GM19025 (cell line): ENCODE results near the gene CRTC2.
A peak's percentile ranks its signal among the peaks of the same experiment; 100 is the strongest.

Experiments
- ATAC-seq: cut with Tn5 transposase; IDR thresholded peaks from one replicate; pipeline ENCODE4 v1.9.1; 2021; ENCODE audit warnings: mild to moderate bottlenecking, low read depth, moderate library complexity; ENCODE audit not compliant: unreplicated experiment

Gene CRTC2

DNA sequence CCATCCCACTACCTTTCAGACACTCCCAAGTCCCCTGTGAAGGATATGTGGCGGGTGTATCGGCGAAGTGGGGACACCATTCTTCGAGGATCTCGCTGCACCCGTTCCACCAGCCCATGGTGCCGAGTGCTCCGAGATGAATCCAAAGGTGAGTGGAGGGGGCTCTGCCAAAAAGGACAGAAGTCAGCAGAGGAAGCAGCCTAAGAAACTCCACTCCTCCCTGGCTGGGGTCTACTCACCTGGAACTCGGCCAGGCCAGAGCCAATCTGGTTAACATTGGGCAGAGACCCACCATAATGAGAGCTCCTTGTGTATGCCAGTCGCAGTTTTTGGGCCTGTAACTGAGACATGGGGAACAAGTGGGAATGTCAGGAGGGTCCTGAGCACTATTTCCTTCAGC, 3.6 kb downstream of the CRTC2 start:
- ATAC-seq, result no peak

DNA sequence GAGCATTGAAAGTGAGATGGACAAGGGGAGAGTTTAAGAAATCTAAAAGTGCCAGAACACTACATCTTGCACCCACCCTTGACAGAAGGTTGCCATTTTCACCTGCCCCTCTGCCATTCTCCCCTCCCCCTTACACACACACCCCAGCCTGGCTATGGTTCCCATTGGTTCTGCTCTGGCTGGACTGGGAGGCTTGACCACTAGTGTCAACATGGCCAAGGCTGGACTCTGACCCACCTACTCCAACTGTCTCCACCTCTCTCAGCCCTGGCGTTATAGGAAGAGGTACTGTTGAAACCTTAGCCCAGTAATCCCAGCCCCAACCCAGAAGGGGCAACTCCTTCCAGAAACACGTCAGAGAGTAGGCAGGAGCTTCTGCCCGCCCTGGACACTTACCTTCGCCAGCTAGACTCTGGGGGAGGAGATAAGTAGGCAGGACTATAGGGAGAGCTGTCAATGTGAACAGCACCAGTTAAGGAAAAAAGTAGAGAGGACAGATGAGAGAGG, 4.5 kb downstream of the CRTC2 start:
- ATAC-seq, result no peak

DNA sequence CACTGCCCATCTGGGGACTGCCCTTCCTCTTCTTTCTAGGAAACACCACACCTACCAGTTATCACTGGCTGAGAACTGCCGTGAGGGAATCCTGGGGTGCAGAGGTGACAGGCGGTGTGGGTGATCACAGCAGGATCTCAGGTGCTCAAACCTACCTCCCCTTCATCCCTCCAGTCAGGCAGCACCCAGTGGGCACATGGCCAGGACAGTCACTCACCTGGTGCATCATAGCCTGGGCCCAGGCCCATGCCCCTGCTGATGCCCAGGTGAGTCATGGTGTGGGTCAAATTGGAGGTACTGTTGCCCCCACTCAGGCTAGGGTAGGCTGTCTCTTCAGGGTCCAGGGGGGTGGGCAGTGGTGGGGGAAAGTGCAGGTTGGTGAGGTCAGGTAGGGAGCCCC, 6.6 kb downstream of the CRTC2 start:
- no peak for ATAC-seq

DNA sequence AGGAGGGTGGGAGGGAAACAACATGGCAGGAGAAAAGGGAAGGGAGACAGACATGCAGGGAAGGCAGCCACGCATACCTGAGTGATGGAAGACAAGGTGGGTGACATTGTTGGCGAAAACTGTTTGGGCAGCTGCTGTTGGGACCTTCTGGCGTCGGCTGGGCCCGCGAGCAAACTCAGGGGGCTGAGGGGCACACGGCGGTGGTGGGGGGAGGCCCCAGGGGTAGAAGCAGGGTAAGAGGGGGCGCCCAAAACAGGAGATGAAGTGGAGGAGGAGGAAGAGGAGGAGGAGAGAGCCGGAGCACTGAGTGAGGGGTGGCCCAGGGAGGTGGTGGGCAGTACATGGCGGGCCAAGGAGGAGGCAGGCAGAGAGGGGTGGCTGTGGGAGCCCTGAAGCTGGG, 7.2 kb downstream of the CRTC2 start:
- ATAC-seq, result no peak

DNA sequence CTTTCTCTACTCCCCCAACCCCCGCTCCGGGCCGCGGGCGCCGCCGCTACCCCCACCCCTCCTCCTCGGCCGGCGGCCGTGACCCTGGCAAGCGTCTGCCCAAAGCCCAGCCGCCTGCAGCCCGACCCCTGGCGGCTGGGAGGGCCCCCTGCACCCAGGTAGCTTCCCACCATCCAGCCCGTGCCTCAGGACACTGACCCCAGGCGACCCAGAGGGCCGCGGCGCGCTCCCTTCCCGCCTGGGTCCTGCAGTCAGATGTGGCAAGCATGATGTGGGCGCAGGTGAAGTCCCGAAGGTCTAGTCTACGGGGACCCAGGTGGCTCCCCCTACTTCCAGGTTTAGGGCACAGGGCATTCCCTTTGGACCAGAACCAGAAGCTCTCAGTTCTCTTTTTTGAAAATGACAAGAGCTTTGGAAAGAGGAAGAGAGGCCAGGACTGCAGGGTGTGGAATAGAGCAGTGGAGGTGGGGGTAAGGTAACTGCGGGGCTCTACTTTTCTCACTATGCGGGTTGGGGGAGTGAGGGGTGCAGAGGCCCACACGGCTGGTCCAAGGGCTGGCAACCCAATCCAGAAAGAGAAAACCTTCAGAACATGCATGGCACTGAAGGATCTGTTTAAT, 11.7 kb downstream of the CRTC2 start, which contains the start of gene DENND4B:
TSS of gene DENND4B (minus strand) at position 97 of the 620 bp plus-strand sequence. CDS start 2,344 bp downstream, outside the sequence.
- peak; percentile 64 for ATAC-seq

DNA sequence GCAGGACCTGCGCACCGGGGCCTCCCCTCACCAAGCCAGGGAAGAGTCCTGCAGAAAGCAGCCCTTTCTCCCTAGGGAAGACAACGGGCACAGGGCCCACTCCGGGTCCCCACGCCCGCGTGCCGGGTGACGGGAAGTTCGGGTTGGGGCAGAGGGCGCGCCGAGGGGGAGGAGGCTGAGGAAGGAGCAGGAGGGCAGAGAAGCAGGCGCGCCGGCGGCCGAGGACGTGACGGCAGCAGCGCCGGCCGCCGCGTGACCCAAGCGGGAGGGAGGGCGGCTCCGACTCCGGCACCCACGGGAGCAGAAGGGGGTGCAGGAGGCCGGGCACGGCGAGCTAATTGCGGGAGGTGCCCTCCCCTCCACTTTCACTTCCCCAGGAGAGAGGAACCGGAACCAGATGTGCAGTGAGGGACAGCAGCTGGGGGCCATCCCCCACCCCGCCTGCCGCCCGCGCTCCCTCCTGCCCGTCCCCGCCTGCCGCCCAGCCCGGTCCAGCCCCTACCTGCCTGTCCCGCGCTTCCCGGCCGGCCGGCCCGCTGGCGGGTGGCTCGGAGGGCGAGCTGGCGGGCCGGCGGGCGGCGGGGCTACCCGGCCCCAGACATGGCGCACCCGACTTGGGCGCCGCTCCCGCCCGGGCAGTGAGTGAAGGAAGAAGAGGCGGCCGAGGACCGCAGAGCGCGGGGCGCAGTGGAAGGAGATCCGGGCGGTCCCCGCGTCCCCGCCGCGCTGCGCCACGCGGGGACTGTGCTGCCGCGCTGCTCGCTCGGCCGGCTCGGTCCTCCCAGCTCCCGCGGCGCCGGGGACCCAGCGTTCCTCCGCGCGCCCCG, 12.4 kb downstream of the CRTC2 start:
- peak; percentile 64 for ATAC-seq

DNA sequence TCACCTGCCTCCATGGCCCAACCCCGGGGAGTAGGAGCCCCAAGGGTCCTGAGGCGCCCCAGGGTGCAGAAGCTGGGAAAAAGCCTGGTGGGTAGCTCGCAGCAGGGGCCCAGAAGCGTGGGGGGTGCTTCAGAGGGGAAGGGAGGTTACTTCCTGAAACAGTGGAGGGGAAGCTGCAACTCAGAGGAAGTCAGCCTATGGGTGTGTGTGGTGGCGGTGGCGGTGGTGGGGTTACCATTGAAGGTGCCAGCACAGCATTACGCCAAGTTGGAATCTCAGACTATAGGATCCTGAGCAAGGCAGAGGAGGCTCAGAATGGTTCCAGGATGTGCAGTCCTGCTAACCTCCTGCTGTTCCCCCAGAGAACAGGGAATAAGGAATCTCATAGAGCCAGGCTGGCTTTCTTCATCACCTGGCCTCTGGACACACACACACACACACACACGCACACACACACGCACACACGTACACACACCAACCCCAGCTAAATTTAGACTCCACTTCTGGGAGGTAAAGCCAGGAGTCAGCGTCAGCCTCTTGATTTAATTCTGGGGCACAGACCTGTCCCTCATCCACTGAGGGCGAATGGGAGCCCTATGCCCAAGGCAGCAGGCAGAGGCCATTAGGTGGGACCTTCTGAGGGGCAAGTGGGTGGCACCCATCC, 13.1 kb downstream of the CRTC2 start:
- ATAC-seq, result no peak

DNA sequence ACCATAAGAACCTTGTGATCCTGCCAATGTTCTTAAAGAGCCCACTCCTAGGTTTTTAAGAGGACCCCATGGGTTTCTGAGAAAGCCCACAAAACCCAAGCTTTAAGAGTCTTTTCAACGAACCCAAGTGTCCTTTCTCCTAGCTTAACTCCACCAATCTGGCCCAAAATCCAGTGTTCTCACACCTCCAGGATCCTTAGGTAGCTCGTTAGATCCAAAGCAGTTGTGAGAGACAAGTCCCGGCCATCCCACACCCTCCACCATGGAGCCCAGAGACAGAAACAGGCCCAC, 13.6 kb downstream of the CRTC2 start:
- ATAC-seq, result no peak

DNA sequence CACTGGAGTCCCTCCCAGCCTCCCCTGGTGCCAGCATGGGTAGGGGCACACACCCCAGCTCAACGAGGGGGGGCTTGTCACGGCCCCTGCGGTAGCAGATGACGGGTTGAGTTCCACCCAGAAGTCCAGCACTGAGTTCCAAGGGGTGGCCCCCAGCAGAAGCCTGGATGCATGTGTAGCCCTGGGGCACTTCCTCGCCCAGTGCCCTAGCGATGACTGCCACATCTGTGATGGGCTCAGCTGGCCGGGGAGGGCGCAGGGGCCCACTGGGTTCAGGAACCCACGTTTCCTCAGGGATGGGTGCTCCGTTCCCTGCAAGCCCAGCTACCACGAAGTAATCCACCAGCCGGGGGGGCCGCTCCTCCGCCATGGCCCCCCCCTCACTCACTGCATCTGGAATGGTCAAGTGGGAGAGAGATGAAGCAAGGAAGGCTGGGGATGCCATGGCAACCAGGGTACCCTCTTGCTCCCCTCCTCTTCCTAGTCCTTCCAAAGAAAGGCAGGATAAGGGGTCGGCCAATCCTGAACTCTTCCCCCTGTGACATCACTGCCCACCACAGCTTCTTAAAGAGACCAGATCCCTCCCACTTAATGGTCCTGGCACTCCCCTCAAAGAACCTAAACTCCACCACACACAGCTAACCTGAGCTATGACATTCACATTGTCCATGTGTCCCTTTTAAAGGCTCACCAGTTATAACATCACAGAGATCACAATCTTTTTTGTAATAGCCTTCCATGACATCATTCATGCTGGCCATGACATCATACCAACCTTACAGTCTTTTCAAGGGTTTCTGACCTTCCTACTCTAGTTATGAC, 14.2 kb downstream of the CRTC2 start:
- ATAC-seq, result no peak

DNA sequence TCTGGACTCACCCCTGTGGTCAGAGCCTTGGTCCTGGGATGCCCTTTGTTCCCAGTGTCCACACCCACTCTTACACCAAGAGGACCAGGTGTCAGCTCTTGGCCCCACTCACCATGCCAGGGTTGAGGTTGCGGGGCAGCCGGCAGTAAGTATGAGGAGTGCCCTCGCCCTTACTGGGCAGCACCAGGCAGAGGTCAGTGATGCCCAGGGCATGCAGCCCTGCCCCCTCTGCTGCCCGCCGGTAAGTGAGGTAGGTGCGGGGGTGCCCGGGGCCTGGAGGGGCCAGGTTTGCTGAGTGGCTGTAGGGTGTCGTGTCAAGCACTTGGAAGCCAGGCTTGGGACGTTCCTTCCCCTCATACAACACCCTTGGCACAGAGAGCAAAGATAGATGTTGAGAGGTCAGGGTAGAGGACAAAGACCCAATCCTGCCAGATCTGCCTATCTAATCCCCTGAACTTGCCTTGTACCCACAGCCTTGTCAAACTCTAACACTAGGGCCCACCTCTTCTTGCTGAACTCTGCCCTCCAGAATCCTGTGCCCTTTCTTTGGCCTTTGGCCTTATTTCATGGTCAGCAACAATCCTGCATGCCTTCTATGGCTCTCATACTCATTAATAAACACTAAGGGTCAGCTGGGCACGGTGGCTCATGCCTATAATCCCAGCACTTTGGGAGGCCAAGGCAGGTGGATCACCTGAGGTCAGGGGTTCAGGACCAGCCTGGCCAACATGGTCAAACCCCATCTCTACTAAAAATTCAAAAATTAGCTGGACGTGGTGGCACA, 15.5 kb downstream of the CRTC2 start:
- ATAC-seq, result no peak

DNA sequence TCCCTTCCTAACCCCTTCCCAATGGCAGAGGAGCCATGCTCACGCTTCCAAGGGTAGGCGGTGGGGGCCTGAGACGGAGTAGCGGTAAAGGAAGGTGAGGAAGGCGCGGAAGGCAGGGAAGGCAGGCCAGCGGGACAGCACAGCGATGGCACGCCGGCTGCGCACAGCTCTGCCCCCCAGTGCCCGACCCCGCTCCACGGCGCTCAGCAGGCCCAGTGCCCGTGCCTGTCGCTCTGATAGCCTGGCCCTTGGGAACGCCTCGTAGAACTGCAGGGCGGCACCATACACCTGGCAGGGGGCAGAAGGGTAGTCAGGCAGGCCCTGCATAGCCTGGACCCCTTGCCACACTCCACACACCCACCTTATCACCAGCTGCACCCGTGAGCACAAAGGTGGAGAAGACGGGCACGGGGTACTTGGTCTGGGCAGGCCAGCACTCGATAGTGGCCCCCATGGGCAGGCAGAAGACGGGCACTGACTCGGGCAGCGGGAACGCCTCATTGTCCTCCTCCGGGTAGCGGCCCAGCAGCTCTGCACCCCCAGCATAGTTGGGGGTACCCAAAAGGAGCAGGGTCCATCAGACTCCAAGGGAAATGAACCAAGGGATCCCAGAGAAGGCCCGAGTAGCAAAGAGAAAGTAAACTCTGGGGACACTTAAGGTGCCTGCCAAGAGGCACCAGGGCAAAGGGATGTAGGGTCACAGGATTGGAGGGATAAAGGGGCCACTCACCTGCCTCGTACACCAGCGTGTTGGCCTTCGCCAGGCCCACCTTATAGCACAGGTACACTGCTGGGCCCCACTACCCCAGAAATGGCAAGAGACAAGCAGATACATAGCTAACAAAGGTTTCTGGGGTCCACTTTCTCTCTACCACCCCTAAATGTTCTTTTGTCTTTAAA, 16.3 kb downstream of the CRTC2 start:
- ATAC-seq, result no peak

DNA sequence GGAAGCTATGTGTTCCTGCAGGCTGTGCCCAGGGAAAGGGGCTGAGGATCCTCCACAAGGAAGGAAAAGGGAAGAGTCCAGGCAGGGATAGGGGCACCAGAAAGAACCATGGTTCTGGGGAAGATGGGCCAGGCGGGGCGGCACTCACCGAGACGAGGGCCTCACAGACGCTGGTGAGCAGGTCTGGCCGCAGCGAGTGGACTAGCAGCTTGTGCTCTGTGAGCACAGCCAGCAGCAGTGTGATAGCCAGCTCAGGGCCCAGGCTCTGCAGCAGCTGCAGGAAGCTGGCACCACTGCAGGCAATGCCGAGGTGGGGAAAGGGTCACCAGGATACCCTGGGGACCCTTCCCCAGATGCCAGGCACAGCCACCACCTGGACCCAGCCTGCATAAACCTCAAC, 17.7 kb downstream of the CRTC2 start:
- no peak for ATAC-seq

DNA sequence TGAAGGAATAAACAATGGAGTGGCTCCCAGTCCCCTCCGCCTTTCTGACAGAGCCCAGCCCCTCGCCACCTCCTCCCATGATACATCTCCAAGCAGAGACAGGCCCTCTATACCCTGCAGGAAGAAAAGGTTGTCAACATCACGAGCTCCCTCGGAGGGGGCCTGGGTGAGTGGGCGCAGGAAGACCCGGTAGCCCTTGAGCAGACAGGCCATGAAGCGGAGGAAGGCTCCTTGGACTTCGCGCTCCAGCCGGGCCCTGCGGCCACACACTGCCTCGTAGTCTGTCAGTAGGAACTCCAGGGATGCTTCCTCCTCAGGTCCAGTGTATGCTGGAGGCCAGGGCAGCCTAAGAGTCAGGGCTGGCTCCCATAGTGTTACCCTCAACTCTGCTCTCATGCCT, 18.9 kb downstream of the CRTC2 start:
- no peak for ATAC-seq

DNA sequence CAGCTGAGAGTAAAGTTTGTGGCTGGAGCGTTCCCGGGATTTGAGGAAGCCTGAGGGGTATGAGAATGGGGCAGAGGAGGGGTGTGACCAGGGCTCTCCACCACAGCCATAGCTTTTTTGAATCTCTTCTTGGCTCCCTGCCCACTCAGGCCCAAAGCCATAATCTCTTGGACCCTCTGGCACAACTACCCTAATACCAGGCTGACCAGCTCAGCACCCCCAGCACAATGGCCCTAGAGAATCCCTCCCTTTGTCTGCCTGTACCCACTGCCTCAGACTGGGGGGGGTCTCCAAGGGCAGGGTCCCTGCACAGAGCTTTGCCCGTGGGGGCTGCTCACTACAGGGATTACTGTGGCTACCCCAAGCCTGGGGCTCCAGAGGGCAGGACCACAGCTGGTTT, 19.4 kb downstream of the CRTC2 start:
- no peak for ATAC-seq

DNA sequence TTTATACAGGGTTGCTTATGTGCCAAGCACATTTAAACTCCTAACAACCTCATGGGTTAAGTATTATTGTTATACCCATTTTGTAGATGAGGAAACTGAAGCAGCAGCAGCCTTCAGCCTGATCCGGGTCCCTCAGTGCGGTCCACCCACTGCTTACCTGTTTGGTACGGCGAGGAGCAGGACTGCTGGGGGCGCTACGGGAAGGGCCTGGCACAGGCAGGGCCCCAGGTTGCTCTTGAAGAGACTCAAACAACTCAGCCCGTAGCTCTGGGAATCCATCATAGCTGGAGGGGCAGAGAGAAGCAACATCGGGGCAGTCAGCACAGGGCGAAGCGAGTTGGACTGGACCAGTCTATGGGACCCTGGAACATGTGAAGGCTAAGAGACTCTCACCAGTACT, 21.1 kb downstream of the CRTC2 start:
- ATAC-seq, result no peak

DNA sequence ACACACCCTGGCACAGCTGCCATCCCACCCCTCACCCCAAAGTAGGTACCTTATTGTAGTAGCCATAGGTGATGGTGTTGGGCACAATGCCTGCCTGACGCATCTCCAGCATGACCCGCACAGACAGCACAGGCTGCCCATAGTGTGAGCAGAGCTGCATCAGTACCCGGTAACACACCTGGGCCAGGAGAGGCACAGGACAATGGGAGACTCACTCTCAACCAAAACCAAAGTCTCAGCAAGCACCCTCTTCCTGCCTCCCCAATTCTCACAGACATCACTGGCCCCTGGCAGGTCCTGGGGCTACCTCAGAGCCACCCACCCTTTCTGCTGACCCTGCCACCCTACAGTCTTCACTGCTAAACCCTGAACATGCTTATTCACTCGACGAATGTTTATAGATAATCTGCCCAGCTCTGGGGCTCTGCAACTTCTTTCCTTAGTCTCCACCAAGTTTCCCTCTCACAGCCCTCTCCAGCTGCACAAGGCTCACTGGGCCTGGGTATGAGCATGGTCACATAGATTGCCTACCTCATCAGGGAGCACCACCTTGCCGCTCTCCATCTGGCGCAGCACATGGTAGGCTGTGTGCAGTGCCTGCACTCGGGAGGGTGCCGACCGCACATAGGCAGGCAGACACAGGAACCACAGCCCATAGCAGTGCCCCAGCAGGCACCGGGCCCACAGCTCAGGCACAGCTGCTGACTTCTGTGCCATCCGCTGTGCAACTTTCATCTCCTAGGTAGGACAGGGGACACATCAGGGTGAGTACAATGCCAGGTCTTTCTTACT, 22.2 kb downstream of the CRTC2 start:
- no peak for ATAC-seq

DNA sequence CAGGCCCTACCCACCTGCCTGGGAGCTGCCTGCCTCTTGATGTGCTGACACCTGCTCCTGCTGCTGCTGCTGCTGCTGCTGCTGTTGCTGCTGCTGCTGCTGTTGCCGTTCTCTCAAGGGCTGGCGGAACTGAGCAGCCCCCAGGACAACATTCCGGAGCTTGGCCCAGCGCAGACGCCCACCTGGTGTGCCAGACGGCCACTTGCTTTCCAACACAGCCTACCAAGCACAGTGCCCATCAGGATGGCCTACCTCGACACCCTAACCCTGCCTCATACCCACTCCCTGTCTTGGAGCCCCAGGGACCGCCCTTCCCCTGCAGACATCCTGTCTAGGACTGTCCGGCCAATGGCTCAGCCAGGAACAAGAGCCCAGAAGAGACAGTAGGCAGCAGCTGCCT, 23.7 kb downstream of the CRTC2 start:
- ATAC-seq, result no peak

DNA sequence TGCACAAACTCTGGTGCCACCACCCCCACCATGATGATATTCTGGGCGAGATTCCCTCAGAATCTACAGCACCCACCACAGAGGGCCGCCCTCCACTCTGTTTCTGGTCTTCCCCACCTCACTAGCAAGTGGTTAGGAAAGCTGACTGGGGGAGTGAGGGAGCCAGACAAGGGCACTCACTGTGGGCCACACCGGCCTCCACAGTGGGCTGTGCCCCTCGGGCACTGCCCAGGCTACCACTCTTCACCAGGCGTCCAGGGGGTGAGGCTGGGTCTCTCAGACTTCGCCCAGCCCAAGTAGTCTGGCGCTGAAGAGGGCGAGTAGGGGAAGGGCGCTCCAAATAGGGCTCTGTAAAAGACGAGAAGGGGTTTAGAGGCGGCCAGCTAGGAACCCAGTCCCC, 24.5 kb downstream of the CRTC2 start:
- no peak for ATAC-seq
